HFFc6 (cell line): ENCODE measurements around the gene LTA. TPM values are rescaled to one million over a fixed set of nuclear protein-coding genes. Genes with fewer than 3 reads are reported as not detected.
"Not testable (repeated sequence)": the region's sequence is repeated elsewhere in the genome, so short reads cannot be mapped to it uniquely, and the experiment has no call there.

Experiments used
- DNase-seq: peaks from one replicate; pipeline ENCODE4 v3.0.0-alpha.2; 2018
- H3K27ac Mint-ChIP-seq: 2 replicates; pipeline ENCODE4 v1.8.0; 2020; ENCODE audit warnings: mild to moderate bottlenecking, mixed read lengths
- H3K27me3 Mint-ChIP-seq: 2 replicates; pipeline ENCODE4 v1.8.0; 2021; ENCODE audit warnings: mild to moderate bottlenecking, moderate library complexity, mixed read lengths; ENCODE audit not compliant: insufficient read depth
- H3K36me3 Mint-ChIP-seq: 2 replicates; pipeline ENCODE4 v1.8.0; 2021; ENCODE audit warnings: low read depth, mixed read lengths
- H3K4me1 Mint-ChIP-seq: 2 replicates; pipeline ENCODE4 v1.8.0; 2020; ENCODE audit warnings: low read depth, mixed read lengths
- H3K4me3 Mint-ChIP-seq: 2 replicates; pipeline ENCODE4 v1.8.0; 2020; ENCODE audit warnings: mild to moderate bottlenecking, moderate library complexity, mixed read lengths
- H3K9me3 Mint-ChIP-seq: 2 replicates; pipeline ENCODE4 v1.8.0; 2020; ENCODE audit warnings: mild to moderate bottlenecking, mixed read lengths
- CTCF ChIP-seq: fragments of 200-600 bp; sonication (generic); IDR thresholded peaks from 2 replicates; pipeline ENCODE4 v1.5.0; 2021; ENCODE audit warnings: antibody characterized with exemption, mild to moderate bottlenecking
- total RNA-seq, 6 experiments: library from RNA; stranded (reverse); fragmentation: NEBNext Ultra II Directional; extraction: Animal tissue kit (Norgen Biotek cat#: 25700); gene quantifications; 2 replicates in 1 of 6; 3 replicates in 5 of 6; pipeline ENCODE4 v1.2.3, GENCODE V29; 2021

The LTA gene
- total RNA-seq, 6 experiments from 2014 or later: not detected

DNA sequence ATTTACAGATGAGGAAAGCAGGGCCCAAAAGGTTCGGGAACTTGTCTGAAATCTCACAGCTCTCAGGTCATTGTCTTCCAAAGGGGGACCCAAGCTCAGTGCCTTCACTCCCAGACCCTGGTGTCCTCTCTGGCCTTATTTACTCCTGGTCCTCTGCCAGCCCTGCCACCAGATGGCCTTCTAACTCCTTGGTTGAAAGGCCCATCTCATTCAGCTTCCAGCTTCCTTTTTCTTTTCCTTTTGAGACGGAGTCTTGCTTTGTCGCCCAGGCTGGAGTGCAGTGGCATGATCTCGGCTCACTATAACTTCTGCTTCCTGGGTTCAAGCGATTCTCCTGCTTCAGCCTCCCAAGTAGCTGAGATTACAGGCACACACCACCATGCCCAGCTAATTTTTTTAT, 20.7 kb upstream of the LTA start:
- H3K27ac Mint-ChIP-seq: peak overlapping the region; percentile 42; the same call in 1 of the 2 replicates
- DNase-seq: peak; percentile 59
- not testable (repeated sequence) for H3K4me3 Mint-ChIP-seq

GRCh38 chr6:31556307-31556706, 15.8 kb upstream of the LTA start:
- Mint-ChIP-seq H3K4me1 (peaks cover 31% of the 10 kb centered on the region), H3K9me3 (no peaks in the 10 kb centered on the region), H3K27me3 (peaks cover 2% of the 10 kb centered on the region; the same call in 1 of the 2 replicates), H3K27ac (no peak overlapping the region), H3K36me3 (peaks cover 20% of the 10 kb centered on the region), H3K4me3 (no peak overlapping the region)
- no peak for TF ChIP-seq CTCF
- DNase-seq: no peak

More for the DNA sequence above, 20.7 kb upstream of the LTA start:
- Mint-ChIP-seq H3K36me3 (peaks cover 14% of the 10 kb centered on the region; the same call in 1 of the 2 replicates), H3K4me1 (peaks cover 29% of the 10 kb centered on the region)
- not testable (repeated sequence) for H3K9me3 Mint-ChIP-seq, H3K27me3 Mint-ChIP-seq
- TF ChIP-seq CTCF: peak; percentile 73

DNA sequence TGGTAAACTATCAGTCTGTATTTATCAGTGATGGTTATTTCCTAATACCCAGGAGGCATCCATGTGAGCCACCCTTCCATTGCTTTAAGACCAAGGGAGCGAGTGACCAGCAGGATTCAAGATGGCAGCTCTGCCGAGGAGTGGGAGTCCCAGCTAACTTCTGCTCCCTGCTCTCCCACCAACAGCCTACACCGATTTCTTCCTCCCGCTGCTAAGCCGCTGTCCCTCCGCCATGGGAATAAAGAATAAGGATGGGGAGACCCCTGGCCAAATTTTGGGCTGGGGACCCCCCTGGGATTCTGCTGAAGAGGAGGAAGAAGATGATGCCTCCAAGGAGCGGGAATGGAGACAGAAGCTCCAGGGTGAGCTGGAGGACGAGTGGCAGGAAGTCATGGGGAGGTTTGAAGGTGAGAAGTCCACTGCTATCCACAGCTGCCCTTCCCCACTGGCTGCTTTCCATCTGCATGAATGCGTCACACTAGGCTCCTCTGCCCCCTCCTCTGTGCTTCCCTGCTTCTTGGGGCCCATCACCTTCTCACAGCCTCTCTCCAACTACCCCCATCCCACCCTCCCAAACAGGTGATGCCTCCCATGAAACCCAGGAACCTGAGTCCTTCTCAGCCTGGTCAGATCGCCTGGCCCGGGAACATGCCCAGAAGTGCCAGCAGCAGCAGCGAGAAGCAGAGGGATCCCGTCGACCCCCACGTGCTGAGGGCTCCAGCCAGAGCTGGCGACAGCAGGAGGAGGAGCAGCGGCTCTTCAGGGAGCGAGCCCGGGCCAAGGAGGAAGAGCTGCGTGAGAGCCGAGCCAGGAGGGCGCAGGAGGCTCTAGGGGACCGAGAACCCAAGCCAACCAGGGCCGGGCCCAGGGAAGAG, 14.4 kb upstream of the LTA start:
- H3K9me3 Mint-ChIP-seq: no peaks in the 10 kb centered on the region
- DNase-seq: no peak
- TF ChIP-seq CTCF: no peak
- H3K36me3 Mint-ChIP-seq: peaks cover 25% of the 10 kb centered on the region
- H3K4me3 Mint-ChIP-seq: no peak overlapping the region
- no peaks in the 10 kb centered on the region for H3K27me3 Mint-ChIP-seq
- peaks cover 41% of the 10 kb centered on the region for H3K4me1 Mint-ChIP-seq
- peak overlapping the region; percentile 38; the same call in 1 of the 2 replicates for H3K27ac Mint-ChIP-seq

GRCh38 chr6:31558318-31558625, 13.8 kb upstream of the LTA start:
- TF ChIP-seq CTCF: no peak
- Mint-ChIP-seq H3K4me3 (no peak overlapping the region), H3K27me3 (peaks cover 3% of the 10 kb centered on the region; the same call in 1 of the 2 replicates), H3K9me3 (no peaks in the 10 kb centered on the region), H3K36me3 (peaks cover 25% of the 10 kb centered on the region), H3K4me1 (peaks cover 47% of the 10 kb centered on the region), H3K27ac (peak overlapping the region; percentile 85)
- no peak for DNase-seq

- Mint-ChIP-seq H3K9me3 (no peaks in the 10 kb centered on the region), H3K27ac (peak overlapping the region; percentile 85)
- DNase-seq: peak; percentile 4
Observed at GRCh38 chr6:31558631-31559500, 13.2 kb upstream of the LTA start.

More at GRCh38 chr6:31558631-31559500, 13.2 kb upstream of the LTA start:
- no peak for TF ChIP-seq CTCF
- H3K36me3 Mint-ChIP-seq: peaks cover 25% of the 10 kb centered on the region
- H3K27me3 Mint-ChIP-seq: peaks cover 5% of the 10 kb centered on the region
- H3K4me1 Mint-ChIP-seq: peaks cover 53% of the 10 kb centered on the region
- H3K4me3 Mint-ChIP-seq: peak overlapping the region; percentile 50
